ENCODE results near the gene EHF. TPM values are rescaled to one million over a fixed set of nuclear protein-coding genes. Genes with fewer than 3 reads are reported as not detected.
A peak's percentile ranks its signal among the peaks of the same experiment; 100 is the strongest.
"Not testable (repeated sequence)": the region's sequence is repeated elsewhere in the genome, so short reads cannot be mapped to it uniquely, and the experiment has no call there.

EHF gene
- total RNA-seq, 1 experiment from 2014 or later = not detected

DNA sequence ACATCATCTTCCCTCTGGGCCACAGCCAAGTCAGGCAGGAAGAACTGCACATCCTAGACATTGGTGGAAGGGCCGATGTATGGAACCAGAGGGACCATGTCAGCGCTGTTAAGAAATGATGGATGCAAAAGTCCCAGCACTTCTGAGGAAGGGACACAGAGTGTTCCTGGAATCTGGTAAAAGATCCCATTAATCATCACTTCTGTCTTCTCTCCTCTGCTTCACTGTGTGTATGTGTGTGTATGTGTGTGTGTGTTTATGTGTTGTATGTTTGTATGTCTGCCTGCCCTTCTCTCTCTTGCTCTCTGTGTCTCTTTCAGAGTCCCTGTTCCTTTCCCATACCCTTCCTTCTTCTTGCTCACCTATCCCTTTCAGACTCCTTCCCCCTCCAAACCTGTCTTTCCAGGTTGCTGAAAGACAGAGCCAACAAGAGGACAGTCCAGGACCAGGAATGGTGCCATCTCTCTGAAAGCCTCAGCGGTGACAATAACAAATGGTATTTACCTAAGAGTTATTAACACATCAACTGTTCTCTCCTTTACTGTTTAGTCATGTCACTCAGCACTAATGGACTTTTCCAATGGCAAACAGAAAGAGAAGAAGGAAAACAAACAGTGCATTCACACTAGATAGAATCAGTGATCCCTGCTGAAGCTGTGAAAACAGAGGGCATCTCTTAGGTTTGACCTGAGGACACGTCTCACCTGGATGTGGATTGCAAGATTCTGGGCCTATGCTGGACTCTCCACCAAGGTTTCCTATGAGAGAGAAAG, 47.1 kb downstream of the EHF start:
- no peak for DNase-seq (ENCODE audit: low read depth)

DNA sequence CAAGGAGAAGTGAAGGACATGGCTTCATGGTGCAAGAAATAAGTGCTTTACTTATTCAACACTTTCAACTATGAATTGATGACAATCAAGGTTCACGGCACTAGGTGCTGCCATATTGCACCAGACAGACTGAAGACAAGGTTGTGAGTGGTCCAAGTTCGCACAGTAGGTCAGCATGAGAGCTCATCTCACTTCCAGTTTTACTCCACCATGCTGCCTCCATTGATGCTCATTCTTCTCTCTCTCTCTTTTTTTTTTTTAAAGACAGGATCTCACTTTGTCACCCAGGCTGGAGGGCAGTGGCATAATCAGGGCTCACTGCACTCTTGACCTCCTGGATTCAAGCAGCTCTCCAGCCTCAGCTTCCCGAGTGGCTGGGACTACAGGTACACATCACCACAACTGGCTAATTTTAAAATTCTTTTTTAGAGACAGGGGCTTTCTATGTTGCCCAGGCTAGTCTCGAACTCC, 47.7 kb downstream of the EHF start:
- DNase-seq (ENCODE audit: low read depth) = no peak

DNA sequence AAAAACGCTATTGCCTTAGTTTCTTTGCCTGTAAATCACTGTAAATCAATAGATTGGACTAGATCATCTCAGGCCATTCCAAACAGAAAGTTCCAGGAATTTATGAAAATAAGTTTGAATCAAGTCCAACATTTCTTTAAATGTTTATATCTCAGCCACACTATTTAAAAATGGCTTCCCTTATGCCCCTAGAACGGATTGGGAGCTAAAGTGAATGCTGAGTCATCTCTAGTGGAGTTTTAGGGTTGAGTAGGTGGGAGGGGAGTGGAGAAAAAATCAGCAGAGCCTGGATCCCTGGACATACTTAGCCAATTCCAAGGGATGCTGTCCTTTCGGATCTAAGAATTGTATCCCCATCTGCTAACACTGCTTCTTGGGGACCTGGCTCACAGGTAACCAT, 48.6 kb downstream of the EHF start:
- DNase-seq (ENCODE audit: low read depth) = no peak

DNA sequence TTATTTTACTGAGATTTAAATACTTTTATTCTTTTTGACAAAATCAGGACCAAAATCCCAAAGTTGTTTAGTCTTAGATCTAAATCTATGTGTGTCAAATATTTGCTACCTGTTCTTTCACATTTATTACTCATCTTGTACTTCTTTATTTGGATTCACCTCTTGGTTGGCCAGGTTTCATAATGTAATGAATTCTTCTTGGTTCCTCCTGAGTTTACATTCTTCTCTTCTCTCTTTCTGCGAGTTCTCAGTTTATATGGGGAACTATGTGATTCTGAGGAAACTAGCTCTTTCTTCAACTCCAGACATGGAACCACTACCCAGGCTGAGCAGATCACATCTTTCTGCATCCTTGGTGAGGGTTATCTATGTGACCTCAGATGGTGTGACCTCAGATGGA, 50.2 kb downstream of the EHF start:
- DNase-seq (ENCODE audit: low read depth) = no peak

DNA sequence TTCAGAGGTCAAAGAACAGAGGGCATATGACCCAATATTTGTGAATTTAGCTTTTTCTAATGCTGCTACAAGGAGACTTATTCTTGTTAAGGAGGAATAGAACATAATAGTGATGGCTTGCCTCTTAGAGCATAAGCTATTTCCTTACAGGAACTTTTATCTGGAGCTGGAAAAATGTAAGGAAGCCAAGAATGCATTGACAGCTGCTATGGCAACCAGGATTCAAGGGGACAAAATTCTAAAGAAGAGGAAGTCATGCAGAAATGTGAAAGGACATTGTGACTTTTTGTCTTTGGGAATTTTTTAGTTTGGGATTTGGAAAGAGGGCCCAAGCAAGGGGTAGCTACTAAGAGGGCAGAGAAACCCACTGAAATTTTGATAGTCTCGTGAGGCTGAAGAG, 51.1 kb downstream of the EHF start:
- DNase-seq (ENCODE audit: low read depth) = no peak

DNA sequence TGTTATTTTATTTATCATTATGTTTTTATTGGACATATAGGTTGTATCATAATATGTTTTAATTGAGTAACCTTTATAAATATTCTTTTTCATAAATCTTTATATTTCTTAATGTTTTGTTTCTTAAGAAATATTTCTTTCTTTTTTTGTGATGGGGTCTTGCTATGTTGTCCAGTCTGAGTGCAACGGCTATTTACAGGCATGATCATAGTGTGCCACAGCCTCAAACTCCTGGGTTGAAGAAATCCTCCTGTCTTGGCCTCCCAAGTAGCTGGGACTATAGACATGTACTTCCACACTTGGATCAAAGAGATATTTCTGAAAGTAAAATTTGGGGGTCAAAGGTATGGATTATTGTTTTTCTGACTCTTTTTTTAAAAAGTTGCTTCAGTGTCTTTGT, 53.1 kb downstream of the EHF start:
- no peak for DNase-seq (ENCODE audit: low read depth)

DNA sequence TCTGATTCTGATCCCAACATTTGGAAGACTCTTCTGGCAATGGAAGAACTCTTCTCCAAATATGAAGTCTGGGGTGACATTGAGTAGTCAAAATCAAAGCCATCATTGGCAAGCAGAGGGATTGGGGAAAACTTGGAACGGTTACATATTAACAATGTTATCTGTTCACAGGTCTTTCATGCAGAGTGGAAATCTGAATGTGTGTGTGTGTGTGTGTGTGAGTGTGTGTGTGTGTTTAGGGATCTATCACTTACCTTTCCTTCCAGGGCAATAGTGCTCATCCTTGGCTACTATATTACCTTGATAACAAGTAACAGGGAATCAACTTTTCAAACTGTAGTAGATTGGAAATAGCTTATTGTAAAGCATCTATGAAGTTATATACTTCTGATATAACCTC, 55.3 kb downstream of the EHF start:
- DNase-seq (ENCODE audit: low read depth) = no peak

DNA sequence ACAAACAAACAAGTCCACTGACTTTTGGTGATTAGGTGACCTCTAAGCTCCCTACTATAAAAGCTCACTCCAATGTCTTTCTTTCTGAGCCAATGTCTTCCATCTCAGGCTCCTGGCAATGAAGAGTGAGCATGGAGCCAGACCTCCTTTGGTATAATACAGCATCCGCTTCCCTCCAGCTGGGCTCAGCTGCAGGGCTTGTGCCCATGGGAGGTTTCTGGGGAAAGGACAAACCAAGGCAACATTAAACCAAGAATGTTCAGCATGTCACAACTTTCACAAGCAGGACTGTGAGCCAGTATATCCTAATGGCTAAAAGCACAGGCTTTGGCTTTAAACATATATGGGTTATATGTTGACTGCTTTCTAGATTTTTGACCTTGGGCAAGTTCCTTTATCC, 58.8 kb downstream of the EHF start:
- no peak for DNase-seq (ENCODE audit: low read depth)

DNA sequence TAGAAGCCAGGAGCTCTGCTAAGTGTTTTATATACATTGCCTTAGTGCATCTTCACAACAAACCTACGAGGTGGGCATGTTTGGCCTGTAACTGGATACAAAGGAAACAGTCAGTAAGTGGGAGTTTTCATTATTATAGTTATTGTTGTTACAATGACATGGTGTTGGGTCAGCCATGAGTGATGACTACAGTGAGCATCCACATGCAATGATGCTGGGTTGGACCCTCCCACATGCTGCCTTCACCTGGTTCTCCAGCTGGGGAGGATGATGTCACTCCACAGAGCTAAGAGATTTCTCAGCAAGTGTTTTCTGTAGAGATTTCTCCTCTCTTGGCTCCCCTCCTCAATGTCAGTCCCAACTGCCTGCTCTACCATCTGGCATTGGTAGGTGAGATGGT, 59.3 kb downstream of the EHF start:
- DNase-seq (ENCODE audit: low read depth) = peak; percentile 50

DNA sequence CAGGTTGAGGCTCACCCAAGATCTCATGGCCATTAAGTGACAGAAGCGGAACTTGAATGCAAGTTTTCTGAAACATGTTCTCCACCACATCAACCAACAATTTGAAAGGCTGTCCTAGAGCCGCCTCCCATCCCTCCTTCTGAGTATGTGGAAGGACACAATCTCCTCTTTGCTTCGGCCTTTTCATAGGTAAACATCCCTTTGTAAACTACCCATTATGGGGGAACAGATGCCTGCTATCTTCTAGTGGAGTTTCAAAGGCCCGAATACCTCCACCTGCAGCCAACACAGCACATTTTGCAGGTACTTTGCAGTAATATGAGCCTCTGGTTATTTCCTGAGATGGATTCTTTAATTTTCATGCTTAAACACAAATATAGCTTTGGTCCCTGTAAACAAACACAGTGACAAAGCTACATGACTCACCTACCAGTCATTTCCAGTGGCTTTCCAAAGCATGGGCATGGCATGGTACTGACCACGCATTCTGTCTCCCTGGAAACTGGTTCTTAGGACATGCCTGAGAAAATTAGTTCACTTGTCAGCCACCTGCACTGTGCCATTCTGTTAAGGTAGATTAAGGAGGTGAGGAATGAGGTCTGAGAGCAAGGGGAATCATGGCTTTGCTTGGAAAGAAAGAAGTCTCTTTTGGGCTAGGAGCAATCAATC, 60.2 kb downstream of the EHF start:
- DNase-seq (ENCODE audit: low read depth) = peak; percentile 91

DNA sequence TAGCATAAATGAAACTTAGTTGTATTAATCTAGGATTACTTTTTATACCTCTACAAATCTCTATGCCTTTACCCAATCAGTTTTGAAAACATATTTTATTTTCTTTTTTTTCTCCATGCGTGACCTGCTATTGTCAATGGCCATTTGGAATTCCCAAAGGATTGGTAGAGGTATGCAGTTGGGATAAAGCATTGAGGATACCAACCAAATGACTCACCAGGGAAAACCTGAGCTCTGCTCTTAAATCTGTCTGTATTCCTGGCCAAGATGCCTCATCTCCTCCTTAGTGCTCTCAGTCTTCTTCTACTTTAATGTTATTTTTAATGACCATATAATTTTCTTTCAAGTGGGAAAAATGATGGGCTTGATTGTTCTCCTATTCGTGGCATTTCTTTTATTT, 61.9 kb downstream of the EHF start:
- DNase-seq (ENCODE audit: low read depth) = peak; percentile 66

DNA sequence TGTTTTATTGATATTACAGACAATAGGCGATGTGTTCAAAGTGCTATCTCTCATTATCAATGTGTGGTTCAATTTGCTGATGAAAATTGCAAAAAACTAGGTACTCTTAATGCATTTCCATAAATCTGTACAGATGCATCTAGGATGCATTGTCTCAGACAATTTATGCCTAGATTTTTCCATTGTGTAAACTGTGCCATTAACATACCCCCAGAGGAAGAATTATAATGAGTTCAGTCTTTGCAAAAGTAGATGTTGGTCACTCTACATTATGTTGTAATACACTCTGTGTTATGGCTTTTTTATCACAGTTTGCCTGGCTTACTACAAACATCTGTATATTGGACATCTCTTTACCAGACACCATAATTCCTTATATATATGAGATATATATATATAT, 62.5 kb downstream of the EHF start:
- no peak for DNase-seq (ENCODE audit: low read depth)

DNA sequence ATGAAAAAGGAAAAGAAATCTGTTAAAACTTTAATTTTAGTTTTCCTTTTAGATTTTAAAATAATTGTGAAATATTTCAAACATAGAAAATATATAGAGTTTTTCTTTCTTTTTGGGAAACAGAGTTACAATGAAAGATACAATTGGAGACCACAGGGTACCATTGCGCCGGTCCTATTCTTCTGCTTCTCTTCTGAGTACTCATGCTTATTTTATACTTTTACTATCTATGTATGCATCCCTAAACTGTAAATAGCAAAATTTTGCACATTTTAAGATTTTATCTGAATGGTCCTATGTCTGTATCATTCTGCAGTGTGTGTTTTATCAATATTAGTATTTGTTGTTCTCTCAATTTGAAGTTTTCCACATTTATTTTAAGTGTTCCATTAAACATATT, 65.0 kb downstream of the EHF start:
- no peak for DNase-seq (ENCODE audit: low read depth)

DNA sequence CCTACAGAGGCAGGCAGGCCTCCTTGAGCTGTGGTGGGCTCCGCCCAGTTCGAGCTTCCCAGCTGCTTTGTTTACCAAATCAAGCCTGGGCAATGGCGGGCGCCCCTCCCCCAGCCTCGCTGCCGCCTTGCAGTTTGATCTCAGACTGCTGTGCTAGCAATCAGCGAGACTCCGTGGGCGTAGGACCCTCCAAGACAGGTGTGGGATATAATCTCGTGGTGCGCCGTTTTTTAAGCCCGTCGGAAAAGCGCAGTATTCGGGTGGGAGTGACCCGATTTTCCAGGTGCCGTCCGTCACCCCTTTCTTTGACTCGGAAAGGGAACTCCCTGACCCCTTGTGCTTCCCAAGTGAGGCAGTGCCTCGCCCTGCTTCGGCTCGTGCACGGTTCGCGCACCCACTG, 71.4 kb downstream of the EHF start:
- DNase-seq (ENCODE audit: low read depth) = not testable (repeated sequence)

DNA sequence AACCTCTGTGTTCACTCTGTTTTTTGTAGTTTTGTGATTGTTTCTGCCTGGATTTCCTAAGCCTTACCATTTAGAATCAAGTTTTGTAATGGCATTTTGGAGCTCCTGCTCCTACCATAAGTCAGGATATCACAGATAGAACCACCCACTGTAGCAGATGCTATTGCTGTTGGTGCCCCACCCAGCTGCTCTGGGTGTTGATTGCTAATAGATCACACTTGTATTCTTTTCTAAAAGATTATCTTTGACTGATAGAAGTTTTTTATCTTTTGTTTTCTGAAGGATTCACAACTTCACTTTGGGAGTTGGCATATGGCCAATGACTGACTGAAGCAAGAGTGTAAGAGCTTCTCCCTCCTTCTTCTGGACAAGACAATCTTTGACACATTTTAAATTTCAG, 76.0 kb downstream of the EHF start:
- no peak for DNase-seq (ENCODE audit: low read depth)

DNA sequence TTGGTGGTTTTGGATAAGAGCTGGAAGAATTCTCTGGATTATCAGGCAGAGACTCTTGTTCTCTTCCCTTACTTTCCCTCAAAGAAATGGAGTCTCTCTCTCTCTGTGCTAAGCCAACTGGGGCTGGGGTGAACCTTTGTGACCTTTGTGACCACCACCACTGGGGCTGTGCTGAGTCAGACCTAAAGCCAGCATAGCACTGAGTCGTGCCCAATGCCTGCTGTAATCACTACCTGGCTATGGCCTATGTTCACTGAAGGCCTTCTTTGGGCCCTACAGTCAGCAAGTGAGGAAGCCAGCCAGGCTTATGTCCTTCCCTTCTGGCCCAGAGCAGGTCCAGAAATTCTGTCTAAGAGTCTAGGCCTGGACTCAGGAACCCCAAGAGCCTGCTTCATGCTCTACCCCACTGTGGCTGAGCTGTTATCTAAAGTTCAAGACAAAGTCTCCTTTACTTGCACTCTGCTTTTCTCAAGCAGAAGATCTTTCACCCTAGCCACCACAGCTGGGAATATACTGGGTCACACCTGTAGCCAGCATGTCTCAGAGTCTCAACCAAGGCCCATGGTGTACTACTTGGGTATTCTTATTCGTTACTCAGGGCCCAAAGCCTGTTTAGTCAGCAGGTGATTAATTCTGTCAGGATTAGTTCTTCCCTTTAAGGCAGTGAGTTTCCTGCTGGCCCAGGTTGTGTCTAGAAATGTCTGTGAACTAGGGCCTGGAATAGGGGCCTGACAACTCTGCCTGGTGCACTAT, 86.0 kb downstream of the EHF start:
- peak; percentile 23 for DNase-seq (ENCODE audit: low read depth)

DNA sequence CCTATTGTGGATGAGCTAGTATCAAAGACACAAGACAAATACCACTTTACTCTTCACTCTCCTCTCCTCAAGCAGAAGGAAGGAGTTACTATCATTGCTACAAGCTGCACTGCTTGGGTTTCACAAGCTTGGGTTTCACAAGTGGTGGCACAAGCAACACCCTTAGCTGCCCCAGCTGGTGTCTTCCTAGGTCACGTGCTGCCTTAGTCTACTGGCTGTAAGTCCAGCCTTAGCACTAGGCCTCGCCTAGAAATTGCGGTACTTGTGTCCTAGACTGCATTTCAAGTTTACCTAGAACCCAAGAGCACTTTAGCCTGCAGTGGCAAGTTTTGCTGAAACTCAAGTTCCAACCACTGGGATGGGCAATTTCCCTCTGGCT, 86.6 kb downstream of the EHF start:
- no peak for DNase-seq (ENCODE audit: low read depth)

Other genes with a start within 250 kb of the EHF start
- 46.0 and 54.5 TPM in 2 replicates for gene CAT, start 182.2 kb upstream of the EHF start, total RNA-seq (2014; rRNA removed)
- gene ELF5, start 107.3 kb upstream of the EHF start, total RNA-seq (2014; rRNA removed) = 0.06 TPM in 1 of 2 replicates, not detected in the other